Parathyroid adenoma (tissue), 2 donors: ENCODE measurements around the gene DDA1.

ENCODE experiments used
- H2AFZ ChIP-seq: fragments of 300-600 bp; sonication (generic); one replicate; pipeline ENCODE4 v1.7.0; 2017; ENCODE audit warnings: antibody characterized with exemption, mild to moderate bottlenecking
- H3K27ac ChIP-seq: fragments of 300-600 bp; sonication (generic); one replicate; pipeline ENCODE4 v1.7.0; 2017
- H3K27me3 ChIP-seq: fragments of 300-600 bp; sonication (generic); one replicate; pipeline ENCODE4 v1.7.0; 2017; ENCODE audit warnings: low read length; ENCODE audit not compliant: control insufficient read depth, insufficient read depth
- H3K36me3 ChIP-seq: fragments of 300-600 bp; sonication (generic); one replicate; pipeline ENCODE4 v1.7.0; 2017; ENCODE audit warnings: low read length; ENCODE audit not compliant: control insufficient read depth, insufficient read depth
- H3K4me1 ChIP-seq: fragments of 300-600 bp; sonication (generic); one replicate; pipeline ENCODE4 v1.7.0; 2017; ENCODE audit warnings: control low read depth
- H3K4me2 ChIP-seq: fragments of 300-600 bp; sonication (generic); one replicate; pipeline ENCODE4 v1.7.0; 2017; ENCODE audit warnings: low read length
- H3K4me3 ChIP-seq: fragments of 300-600 bp; sonication (generic); one replicate; pipeline ENCODE4 v1.7.0; 2017; ENCODE audit warnings: low read depth, low read length
- H3K79me2 ChIP-seq: fragments of 300-600 bp; sonication (generic); one replicate; pipeline ENCODE4 v1.7.0; 2017; ENCODE audit warnings: control low read depth
- H3K9ac ChIP-seq: fragments of 300-600 bp; sonication (generic); one replicate; pipeline ENCODE4 v1.7.0; 2017; ENCODE audit warnings: mild to moderate bottlenecking
- H3K9me3 ChIP-seq: fragments of 300-600 bp; sonication (generic); one replicate; pipeline ENCODE4 v1.7.0; 2017; ENCODE audit warnings: low read length; ENCODE audit not compliant: control insufficient read depth
- CTCF ChIP-seq: fragments of 300-600 bp; sonication (generic); IDR thresholded peaks from one replicate; pipeline ENCODE4 v1.7.0; 2017; ENCODE audit warnings: antibody characterized with exemption, mild to moderate bottlenecking
- donor health status: primary hyperparathyroidism.

Gene DDA1

GRCh38 chr19:17279436-17279835 is 29.9 kb upstream of the DDA1 start:
- Histone ChIP-seq H3K4me2 (no peak overlapping the region), H3K27me3 (no peaks in the 10 kb centered on the region), H3K4me3 (no peak overlapping the region), H3K9ac (no peak overlapping the region), H3K27ac (no peak overlapping the region), H3K36me3 (no peaks in the 10 kb centered on the region), H3K79me2 (no peaks in the 10 kb centered on the region), H3K4me1 (no peaks in the 10 kb centered on the region), H2AFZ (no peak overlapping the region), H3K9me3 (no peaks in the 10 kb centered on the region)
- TF ChIP-seq CTCF, result no peak

- Histone ChIP-seq H3K4me1 (no peaks in the 10 kb centered on the region), H3K9me3 (no peaks in the 10 kb centered on the region), H3K4me3 (peak within 1 kb of the TSS; percentile 20), H2AFZ (peak within 1 kb of the TSS; percentile 56), H3K27me3 (no peaks in the 10 kb centered on the region), H3K4me2 (peak within 1 kb of the TSS; percentile 54), H3K79me2 (no peaks in the 10 kb centered on the region), H3K36me3 (no peaks in the 10 kb centered on the region), H3K27ac (no peak within 1 kb of the TSS), H3K9ac (no peak within 1 kb of the TSS)
- no peak for TF ChIP-seq CTCF
Measured at GRCh38 chr19:17281391-17282304, 27.7 kb upstream of the DDA1 start, which contains the start of gene ANKLE1. Gene ANKLE1 (plus strand): TSS chr19:17281901. CDS start chr19:17281921, 20 bp downstream.

DNA sequence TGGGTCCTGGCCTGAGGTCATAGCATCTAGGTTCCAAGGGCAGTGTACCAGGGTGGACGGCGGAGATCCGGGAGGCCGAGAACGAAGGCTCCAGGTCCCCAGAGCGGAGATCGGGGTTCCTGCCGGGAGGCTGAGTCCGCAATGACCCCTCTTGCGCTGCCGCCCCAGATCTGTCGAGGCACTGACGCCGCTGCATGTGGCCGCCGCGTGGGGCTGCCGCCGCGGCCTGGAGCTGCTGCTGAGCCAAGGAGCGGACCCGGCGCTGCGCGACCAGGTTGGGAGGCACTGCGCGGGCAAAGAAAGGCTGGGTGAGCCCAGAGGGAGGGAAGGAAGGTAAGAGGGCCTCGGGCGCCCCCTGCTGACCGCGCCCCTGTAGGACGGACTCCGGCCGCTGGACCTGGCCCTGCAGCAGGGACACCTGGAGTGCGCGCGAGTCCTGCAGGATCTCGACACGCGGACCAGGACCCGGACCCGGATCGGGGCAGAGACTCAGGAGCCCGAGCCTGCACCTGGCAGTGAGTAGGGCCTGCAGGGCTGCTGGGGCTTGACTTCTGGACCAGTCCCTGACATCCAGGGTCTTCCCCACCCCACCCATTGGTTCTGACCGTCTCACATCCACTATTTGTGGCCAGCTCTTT is 26.8 kb upstream of the DDA1 start:
- peak; percentile 92 for TF ChIP-seq CTCF
- Histone ChIP-seq H3K27me3 (no peaks in the 10 kb centered on the region), H3K79me2 (no peaks in the 10 kb centered on the region), H3K9me3 (no peaks in the 10 kb centered on the region), H3K4me1 (no peaks in the 10 kb centered on the region), H3K4me2 (peak overlapping the region; percentile 54), H3K27ac (no peak overlapping the region), H3K9ac (no peak overlapping the region), H2AFZ (peak overlapping the region; percentile 56), H3K36me3 (no peaks in the 10 kb centered on the region), H3K4me3 (no peak overlapping the region)

DNA sequence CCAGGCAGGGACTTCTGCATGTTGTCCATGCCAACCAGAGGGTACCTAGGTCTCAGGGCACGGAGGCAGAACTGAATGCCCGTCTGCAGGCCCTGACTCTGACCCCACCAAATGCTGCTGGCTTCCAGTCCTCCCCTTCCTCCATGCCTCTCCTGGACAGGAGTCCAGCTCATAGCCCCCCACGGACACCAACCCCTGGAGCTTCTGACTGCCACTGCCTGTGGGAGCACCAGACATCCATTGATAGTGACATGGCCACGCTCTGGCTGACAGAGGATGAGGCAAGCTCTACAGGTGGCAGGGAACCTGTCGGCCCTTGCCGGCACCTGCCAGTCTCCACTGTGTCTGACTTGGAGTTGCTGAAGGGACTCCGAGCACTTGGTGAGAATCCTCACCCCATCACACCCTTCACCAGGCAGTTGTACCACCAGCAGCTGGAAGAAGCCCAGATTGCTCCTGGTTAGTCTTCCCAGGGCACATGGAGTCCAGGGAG is 25.8 kb upstream of the DDA1 start:
- Histone ChIP-seq H3K4me1 (no peaks in the 10 kb centered on the region), H3K27me3 (no peaks in the 10 kb centered on the region), H3K4me3 (no peak overlapping the region), H3K4me2 (no peak overlapping the region), H3K9me3 (no peaks in the 10 kb centered on the region), H3K27ac (no peak overlapping the region), H2AFZ (no peak overlapping the region), H3K9ac (no peak overlapping the region), H3K79me2 (no peaks in the 10 kb centered on the region), H3K36me3 (no peaks in the 10 kb centered on the region)
- TF ChIP-seq CTCF, result no peak
